RCC 7860 (cell line): Measurements from ENCODE around the gene ATP5MC2.

ENCODE experiments used
- DNase-seq: peaks from one replicate; pipeline ENCODE4 v3.0.0-alpha.2; 2015; ENCODE audit warnings: low spot score
- FAIRE-seq: peaks from 2 replicates; lab custom pipeline; 2012; peaks lifted over from hg19 to GRCh38; lab: Jason Lieb, UNC

The ATP5MC2 gene

DNA sequence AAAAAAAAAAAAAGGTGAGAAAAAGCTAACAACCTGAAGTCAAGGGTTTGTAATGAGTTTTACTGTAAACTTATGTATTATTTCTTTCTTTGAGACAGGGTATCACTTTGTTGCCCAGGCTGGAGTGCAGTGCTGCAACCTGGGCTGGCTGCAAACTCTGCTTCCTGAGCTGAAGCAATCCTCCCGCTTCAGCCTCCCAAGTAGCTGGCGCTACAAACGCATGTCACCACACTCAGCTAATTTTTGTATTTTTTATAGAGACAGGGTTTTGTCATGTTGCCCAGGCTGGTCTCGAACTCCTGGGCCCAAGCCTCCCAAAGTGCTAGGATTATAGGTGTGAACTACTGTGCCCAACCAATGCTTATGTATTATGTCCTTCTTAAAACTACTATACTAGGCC, 58.9 kb downstream of the ATP5MC2 start:
- no peak for FAIRE-seq
- no peak for DNase-seq
